Stimulated activated CD8-positive, alpha-beta memory T cell treated with anti-CD3 and anti-CD28 coated beads, Interleukin-2, amount 100 ng/mL, for 48 hours (primary cell): ENCODE data around the gene FOXD4.
"Not testable (repeated sequence)": the region's sequence is repeated elsewhere in the genome, so short reads cannot be mapped to it uniquely, and the experiment has no call there.

Experiments used
- DNase-seq, 2 donors: peaks; one replicate each; pipeline ENCODE4 v3.0.0-alpha.2; 2020; ENCODE audit warnings: low read depth in 2 of 2

The FOXD4 gene

DNA sequence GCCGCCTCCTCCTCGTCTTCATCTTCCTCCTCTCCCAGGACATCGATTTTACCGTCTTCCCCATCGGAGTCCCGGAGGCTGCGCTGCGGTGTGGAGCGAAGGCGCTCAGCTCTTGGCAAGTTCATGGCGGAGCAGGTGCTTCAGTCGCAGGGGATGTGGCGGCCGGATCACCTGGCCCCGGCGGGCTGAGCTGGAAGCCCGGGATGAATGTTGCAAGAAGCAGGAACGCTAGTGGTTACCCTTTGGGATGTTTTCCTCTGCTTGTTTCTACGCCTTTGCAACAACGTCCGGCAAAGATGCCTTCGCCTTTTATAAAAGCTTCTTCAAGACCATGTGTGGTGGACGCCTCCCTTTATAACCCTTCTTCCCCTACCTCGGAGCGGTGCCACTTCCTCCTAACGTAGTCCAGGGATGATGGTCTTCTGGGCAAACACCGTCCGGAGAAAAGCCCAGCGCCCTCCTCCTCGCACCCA is at the start of gene FOXD4:
Gene FOXD4 (minus strand): TSS at position 423 of the 473 bp plus-strand sequence. CDS start 298 bp downstream, at position 125.
- DNase-seq, result not testable (repeated sequence)

DNA sequence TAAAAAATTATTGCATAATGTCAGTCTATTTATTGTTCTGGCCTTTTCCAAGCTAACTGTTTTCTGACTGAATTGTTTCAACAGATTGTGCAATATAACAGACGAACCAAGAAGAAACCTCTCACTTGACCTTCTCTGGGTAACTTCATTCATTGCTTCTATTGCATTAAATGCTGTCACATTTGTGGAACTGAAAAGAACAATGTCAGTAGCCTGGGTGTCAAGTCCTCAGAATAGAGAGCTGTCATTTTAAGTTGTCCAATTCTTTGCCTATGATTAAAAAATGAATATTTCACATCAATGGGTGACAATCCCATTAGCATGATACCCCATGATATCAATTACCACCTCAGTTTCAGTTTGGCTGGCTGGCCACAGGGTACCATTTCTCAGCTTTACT is 41.7 kb upstream of the FOXD4 start:
- DNase-seq, result not testable (repeated sequence)

DNA sequence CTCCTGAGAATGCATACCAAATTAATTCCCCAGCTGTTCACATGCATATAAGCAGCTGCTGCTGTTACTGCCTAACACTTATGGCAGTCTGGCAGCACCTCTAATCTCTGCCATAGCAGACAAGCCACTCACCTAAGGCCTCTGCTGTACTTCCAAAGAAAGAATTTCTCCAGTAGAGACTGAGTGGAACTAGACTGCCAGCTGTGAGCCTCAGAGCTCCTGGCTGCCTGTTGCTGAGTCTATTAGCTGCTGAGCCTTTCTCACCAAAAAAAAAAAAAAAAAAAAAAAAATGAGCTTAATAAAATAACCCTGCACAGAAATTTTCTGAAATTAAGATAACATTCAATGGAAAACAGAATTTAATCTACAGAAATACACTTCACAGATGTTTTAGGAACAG is 33.0 kb upstream of the FOXD4 start:
- DNase-seq, result not testable (repeated sequence)

DNA sequence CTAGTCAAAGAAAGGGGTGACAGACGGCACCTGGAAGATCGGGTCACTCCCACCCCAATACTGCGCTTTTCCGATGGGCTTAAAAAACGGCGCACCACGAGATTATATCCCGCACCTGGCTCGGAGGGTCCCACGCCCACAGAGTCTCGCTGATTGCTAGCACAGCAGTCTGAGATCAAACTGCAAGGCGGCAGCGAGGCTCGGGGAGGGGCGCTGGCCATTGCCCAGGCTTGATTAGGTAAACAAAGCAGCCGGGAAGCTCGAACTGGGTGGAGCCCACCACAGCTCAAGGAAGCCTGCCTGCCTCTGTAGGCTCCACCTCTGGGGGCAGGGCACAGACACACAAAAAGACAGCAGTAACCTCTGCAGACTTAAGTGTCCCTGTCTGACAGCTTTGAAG is 21.7 kb upstream of the FOXD4 start:
- DNase-seq, result not testable (repeated sequence)

DNA sequence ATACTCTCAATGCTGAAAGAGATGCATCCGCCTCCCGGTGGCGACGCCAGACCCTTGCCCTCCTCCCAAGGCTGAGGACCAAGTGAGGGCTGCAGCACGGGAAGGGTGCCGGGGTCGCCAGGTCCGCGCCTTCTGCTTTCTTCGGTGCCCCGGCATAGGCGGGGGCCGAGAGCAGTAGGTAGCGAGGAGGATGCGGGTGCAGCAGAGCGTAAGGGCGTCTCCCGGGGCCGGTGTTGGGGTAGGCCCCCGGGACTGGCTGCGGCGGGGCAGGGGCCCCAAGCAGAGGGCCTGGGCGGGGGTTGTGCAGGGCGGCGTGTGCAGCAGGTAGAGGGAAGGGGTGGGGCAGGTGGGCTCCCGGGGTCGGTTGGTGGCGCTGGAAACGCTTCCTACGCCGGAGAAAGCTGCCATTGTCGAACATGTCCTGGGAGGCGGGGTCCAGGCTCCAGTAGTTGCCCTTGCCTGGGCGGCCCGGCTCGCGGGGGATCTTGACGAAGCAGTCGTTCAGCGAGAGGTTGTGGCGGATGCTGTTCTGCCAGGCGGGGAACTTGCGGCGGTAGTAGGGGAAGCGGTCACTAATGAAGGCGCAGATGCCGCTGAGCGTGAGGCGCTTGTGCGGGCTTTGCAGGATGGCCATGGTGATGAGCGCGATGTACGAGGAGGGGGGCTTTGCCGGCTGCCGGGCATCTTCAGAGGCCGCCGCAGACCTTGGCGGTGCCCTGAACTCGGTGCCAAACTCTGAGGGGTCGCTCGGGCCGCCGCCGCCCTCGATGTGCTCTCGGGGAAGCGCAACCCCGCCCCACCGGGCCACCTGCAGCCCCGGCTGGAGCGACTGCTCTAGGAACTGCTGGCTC is 848 bp downstream of the FOXD4 start:
- DNase-seq, result not testable (repeated sequence)

DNA sequence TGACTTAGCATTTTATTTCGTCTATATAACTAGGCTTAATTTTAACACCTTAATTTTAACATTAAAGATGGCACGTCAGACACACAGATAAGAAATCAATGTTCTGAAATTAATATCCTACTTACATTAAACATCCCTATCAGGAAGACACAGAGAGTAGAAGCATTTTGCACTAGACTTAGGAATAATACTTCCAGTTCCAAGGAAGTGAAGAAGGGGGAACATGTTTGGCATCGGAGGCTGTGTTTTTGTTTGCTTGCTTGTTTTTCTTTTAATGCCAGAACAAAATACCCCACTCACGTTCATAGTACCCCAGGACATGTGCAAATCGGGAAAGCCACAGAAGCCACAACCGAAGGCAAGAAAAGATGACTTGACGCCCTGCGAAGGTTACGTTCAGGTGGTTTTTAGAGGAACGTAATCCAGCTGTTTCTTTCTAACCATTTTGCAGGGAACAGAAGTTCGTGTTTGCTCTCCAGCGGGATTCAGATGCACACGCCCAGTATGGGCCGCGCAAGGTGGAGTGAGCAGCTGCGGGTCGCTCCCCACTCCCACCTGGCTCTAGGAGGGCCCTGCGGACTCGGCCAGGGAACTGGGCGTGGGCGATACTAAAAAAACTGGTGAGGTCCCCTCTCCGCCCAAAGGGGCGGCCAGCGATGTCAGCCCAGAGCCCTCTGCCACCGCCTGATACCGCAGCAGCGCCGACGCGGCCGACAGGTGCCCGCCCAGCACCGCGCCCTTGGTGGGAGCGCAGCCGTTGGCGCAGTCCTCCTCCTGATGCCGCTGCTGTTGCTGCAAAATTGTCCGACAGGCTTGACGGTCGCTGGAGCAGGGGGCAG is 1.8 kb downstream of the FOXD4 start:
- DNase-seq, result not testable (repeated sequence)

DNA sequence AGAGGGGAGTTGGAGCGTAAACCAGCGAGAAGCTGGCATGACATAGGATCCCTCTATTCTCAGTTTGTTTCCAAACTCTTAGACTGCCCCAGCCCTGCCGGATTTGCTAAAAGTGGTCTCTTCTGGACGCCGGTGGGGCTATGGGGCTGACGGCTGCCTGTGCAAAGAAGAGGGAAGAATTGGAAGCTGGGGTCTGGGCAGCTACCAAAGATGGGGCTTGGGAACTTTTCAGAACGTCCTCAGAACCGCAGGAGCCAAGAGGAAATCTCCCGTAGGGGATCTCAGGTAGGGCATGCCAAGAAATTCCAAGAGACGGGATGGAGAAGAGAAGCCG is 3.1 kb downstream of the FOXD4 start:
- not testable (repeated sequence) for DNase-seq

DNA sequence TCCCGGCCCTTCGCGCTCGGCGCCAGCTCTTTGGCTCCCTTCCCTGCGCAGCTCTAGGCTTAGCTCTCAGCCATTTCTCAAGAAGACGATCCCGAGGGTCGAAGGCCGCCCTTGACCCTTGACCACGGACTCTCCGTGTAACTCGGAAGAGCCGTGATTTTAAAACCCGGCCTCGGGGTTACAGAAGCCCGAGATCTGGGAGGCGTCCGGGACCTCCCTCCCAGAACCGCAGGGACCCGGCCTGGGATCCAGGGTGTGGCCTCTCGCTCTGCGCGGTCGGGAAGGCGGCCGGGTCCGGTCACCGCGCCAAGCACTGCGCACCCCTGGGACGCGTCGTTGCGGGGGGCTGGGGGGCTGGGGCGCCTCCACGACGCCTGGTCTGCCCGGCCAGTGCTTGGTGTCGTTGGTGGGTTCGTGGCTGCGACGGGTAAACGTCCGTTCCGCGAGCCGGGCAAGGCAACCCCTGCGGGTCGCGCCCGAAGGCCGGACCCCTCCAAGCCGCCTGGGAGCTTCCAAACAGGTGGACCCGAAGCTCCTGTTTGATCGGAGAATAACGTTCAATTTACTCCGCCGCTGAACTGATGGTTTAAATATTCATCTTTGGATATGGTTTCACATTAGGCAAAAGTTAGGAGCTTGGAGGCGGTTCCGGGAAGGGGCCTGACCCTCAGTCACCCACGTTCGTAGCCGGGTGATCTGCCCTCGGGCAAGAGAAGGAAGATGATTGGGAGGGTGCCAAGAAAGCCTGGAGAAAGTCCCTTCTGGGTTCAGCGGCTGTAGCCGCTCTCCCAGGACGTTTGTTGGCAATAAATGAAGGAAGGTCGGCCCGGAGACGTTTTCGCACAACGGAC is 3.7 kb downstream of the FOXD4 start:
- DNase-seq, result not testable (repeated sequence)

DNA sequence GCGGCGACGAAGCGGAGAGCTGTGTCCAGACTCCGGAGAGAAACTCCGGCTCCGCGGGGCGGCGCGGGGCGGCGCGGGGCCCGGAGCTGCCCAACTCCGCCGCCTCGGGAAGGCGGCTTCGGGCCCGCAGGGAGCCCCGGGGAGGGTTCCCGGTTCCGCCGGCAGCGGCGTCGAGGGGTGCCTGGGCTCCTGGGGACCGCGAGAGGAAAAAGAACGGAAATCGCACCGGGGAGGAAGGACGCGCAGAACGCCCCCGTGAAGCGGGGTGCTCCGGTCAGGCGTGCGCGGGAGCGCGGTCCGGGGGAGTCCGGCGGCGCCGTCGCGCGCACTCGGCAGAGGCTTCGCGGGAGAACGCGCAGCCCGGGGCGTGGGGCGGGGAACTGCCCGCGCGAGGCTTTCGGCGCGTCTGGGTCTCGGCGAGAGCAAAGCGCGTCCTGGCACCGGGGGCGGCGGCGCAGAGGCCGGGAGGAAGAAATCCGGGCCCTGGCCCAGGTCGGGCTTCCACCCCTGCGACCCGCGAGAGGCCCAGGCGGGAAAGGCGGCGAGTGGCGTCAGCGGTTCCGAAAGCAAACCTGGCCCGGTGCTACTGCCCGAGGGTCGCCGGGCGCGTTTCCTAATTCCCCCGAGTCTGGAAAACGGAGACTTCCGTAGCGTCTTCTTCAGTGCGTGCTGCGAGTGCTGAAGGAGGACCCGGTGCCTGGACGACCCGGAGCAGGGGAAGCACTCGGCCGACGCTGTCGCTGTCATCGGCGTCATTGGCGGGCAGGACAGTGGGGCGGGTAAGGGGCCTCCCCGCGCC is 4.5 kb downstream of the FOXD4 start:
- DNase-seq, result not testable (repeated sequence)

DNA sequence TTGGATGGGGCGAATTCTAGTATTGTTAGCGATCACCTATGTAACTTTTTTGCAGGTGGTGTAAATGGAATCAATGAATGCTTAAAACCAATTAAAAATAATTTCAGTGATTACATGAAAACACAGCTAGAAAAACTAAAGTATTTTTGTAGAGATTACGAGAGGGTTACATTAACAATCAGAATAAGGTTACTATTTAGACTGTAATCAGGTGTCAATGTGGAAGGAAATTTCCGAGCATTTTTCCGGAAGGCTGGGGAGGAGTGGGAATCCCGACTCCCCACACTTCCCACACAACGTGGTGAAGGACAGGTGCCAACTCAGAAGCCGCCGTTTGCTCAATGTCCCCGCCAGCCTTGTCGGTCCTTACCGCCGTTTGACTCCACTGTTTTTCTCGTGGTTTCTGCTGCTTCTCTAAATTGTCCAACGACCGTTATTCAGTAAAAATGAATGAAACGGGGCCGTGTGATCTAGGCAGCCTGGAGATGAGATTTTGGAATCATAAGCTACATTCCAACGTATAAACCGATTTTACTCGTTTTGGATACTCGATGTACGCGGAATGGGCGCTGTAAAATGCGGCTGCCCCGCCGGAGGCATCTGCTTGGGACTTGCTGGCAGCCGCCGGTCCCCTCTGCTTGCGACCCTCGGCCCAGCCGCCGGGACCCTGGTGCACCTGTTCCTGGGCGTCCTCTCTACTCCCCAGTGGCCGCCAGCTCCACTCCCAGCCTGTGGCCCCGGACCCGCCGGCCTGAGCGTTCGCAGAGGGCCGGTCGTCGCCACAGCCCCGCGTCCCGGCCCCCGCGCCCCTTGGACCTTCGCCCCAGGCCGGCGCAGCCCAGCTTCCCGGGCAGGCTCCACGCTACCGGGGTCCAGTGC is 5.4 kb downstream of the FOXD4 start:
- DNase-seq, result not testable (repeated sequence)

DNA sequence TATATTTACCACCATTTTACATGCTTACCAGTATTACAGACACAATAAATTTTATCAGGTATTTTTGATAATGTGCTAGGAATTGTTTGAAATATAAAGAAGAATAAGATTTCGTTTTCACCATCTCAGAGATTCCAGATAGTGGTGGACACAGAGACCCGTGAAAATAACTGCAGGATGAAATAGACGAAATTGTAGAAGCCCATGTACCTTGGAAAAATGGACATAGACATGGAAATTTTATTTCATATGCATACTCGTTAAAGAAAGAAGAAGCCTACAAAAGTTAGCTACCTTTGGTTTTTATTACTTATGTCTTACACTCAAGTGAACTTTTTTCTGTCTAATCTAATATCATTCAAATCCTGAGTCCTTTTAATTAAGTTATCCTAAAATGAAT is 7.5 kb downstream of the FOXD4 start:
- not testable (repeated sequence) for DNase-seq

DNA sequence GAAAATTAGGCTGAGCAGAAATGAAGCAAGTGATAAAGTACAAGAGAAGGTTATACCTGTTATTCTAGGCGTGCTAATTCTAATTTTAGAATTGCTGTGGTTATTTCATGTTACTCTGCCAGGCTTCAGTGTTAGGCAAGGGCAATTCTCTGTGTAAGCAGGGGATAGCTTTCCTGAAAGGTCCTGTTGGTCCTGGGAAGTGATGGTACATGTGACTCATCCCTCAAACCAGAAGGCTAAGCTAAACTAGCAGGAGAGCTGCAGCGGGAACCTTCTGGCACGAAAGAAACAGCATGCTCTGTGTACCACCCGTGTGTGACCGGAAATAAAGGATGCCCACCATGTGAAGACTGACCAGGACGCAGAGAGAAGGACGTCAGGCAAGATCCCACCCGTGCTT is 8.7 kb downstream of the FOXD4 start:
- DNase-seq, result not testable (repeated sequence)

DNA sequence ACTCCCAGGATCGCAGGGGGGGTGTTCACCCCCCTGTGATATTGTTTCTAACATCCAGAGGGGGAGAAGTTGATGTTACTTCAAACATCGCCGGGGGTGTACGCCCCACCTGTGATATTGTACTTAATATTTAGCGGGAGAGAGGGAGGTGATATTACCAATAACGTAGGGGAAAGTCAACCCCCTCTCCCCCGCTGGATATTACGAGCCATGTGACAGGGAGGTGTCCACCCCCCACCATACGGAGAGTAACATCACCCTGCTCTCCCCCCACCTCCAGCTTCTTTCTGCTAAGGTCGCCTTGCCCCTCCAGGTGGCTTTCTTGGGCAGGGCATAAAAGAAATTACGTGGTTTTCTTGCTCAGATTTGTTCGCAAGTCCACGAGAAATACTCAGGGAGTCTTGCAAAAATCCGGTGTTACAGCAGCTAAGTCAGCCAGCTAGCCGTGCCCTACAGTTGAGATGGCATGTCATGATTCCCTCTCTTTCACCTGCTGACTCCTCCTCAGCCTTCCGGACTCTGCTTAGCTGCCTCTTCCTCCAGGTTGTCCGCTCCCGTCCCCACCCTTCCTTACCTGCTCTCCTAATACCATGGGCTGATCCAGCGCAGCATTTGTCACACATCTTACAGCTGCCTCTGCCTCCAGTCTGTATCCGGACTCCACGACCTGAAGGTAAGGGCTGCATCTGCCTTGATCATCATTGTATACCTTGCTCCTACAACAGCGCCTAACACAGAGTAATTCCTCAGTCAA is 9.3 kb downstream of the FOXD4 start:
- DNase-seq, result not testable (repeated sequence)

DNA sequence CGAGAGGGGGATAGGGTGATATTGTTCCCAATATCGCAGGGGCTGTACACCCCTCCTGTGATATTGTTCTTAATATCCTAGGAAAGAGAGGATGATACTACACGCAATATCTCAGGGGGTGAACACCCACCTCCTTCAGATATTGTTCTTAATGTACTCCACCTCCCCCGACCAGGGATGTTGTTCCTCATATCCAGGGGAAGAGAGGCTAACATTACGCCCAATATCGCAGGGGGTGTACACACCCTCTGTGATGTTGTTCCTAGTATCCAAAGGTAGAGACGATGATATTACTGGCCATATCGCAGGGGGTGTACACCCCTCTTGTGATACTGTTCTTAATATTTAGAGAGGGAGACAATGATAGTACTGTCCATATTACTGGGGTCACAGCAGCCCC is 12.2 kb downstream of the FOXD4 start:
- DNase-seq, result not testable (repeated sequence)

DNA sequence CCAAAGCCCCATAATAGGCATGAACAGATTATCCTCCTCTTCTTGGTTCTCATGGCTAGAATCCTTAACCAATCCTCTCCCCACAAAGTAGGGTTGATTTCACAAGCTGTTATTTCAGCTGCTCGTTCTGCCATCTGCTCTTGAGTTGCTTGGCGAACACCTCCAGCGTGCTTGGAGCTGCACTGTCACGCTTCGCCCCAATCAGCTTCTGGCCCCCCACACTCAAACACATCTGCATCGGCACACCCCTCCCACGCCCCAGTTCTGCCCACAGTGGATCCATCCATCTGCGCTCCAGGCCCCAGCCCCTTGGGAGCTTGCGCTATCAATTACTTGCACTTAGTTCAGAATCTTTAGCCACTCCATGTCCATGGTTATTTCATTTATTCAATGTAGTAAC is 17.8 kb downstream of the FOXD4 start:
- not testable (repeated sequence) for DNase-seq

DNA sequence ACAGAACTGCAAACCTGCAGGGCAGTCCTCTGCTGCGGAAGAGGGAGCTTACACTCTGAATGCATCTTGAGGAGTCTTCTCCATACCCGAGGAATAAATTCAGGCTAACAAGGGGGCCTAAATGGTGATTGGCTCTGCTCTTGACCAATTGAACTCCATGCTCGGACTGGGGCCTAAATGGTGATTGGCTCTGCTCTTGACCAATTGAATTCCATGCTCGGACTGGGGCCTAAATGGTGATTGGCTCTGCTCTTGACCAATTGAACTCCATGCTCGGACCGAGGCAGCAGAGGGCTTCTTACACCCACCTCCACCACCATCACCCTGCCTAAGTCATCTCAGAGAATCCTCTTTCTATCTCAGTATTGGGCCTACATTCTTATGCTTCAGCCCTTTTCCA is 18.4 kb downstream of the FOXD4 start:
- DNase-seq, result not testable (repeated sequence)

DNA sequence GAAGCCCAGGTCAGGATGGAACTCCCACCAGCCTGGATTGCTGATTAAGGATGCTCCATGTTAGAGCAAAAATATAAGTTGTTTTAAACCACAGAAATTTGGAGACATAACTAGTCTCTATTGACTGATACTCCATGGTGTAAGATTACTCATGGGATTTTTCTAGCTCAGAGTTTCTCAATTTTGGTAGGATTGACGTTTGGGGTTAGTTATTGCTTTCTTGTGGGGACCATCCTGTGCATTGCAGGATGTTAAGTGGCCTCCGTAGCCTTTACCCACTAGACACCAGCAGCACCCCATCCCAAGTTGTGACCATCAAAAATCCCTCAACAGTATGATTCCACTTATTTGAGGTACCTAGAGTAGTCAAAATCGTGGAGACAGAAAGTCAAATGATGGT is 19.4 kb downstream of the FOXD4 start:
- not testable (repeated sequence) for DNase-seq

DNA sequence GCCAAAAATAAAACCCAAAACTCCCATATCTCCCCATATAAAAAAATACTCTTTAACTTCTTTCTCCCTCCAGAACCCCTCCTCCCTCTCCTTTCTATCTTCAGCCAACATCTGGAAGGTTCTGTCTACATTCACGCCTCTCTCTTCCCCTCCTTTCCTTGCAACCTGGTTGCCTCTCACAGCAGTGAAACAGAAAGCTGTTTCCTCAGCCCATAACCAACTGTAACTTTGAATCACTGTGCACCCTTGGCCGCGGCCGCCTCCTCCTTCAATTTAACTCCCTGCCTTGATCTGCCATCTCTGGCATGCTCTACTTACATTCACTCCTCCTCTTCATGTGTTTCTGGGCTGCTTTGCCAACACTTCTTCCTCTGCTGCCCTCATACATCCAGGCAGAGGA is 23.2 kb downstream of the FOXD4 start:
- not testable (repeated sequence) for DNase-seq

DNA sequence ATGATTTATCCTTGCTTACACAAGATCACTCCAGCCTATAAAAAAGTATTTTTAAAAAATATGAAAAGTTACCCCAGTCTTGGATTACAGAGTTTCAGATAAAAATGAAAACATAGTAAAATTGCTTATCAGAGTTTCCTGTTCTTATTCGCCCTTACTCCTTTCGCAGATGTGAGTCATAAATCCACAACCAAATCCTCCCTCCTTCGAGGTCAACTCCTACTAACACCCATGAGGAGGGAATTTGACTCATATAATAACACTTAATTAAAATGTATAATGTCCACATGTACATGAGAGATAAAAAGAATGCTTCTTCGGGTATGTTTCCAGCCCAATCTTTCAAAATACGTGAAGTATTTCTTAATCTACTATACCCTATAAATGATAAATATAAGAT is 23.9 kb downstream of the FOXD4 start:
- not testable (repeated sequence) for DNase-seq
